ENCODE measurements around the gene MED22.

Gene MED22

GRCh38 chr9:133375724-133376654 lies 28.1 kb upstream of the MED22 start, which contains the start of the genes STKLD1 and SURF4:
Gene STKLD1, plus strand, starts transcription at chr9:133376366. Its CDS starts 108 bp downstream, at chr9:133376474.
Gene SURF4, minus strand, starts transcription at chr9:133376060. Its CDS starts 91 bp downstream, at chr9:133375969.
- peak within 1 kb of the TSS; percentile 99 for H3K27ac ChIP-seq (ENCODE audit: low read depth, low read length, severe bottlenecking)
- no peaks in the 10 kb centered on the region for H3K9me3 ChIP-seq (ENCODE audit: control insufficient read depth, low read length)
- H3K36me3 ChIP-seq (ENCODE audit: control insufficient read depth, insufficient read depth, low read length) = peaks cover 34% of the 10 kb centered on the region
- H3K4me3 ChIP-seq (ENCODE audit: extremely low read depth, insufficient read depth, low read length, poor library complexity, severe bottlenecking) = peak within 1 kb of the TSS; percentile 87
- WGBS, 2 experiments (ENCODE audit: insufficient coverage in 2 of 2) = 2 to 3% methylated on average over 80 to 109 of the region's 120 CpGs
- H3K4me1 ChIP-seq (ENCODE audit: control insufficient read depth, insufficient read depth, low read length, poor library complexity, severe bottlenecking) = peaks cover 7% of the 10 kb centered on the region

DNA sequence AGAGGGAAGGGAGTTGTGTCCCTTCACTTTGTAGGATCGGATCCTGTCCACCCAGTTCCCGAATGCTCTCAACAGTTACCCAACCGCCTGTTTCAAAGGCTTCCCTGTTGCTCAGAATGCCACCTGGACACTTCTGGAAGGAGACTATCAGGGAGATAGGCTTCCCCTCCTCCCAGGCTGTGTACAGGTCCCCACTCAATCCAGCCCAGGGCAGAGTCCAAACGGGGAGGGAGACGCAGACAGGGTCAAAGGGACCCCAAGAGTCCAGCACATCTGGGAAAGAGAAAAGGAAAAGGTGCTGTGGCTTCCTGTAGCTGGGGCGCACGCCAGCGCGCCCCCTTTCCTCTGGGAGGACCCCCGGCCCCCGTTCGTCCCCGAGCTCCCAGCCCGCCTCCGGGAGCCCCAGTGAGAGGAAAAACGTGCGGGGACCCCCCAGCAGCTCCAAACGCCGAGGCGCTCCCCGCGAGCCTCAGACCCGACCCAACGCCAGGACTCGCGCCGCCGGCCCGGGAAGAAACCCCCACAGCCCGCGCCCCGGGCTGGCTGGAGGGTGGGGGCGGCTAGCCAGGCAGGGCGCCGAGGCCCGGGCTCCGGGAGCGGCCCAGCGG lies 27.3 kb upstream of the MED22 start:
- Histone ChIP-seq H3K4me3 (ENCODE audit: extremely low read depth, insufficient read depth, low read length, poor library complexity, severe bottlenecking) (peak overlapping the region; percentile 87), H3K4me1 (ENCODE audit: control insufficient read depth, insufficient read depth, low read length, poor library complexity, severe bottlenecking) (peaks cover 7% of the 10 kb centered on the region), H3K27ac (ENCODE audit: low read depth, low read length, severe bottlenecking) (peak overlapping the region; percentile 99), H3K9me3 (ENCODE audit: control insufficient read depth, low read length) (no peaks in the 10 kb centered on the region), H3K36me3 (ENCODE audit: control insufficient read depth, insufficient read depth, low read length) (peaks cover 42% of the 10 kb centered on the region)
- WGBS, 2 experiments (ENCODE audit: insufficient coverage in 2 of 2) = 0% methylated on average over 25 to 32 of the region's 39 CpGs

- peak overlapping the region; percentile 99 for H3K27ac ChIP-seq (ENCODE audit: low read depth, low read length, severe bottlenecking)
- WGBS, 2 experiments (ENCODE audit: insufficient coverage in 2 of 2) = 31 to 40% methylated on average over 9 to 10 of the region's 12 CpGs
- H3K36me3 ChIP-seq (ENCODE audit: control insufficient read depth, insufficient read depth, low read length) = peaks cover 47% of the 10 kb centered on the region
- peaks cover 7% of the 10 kb centered on the region for H3K4me1 ChIP-seq (ENCODE audit: control insufficient read depth, insufficient read depth, low read length, poor library complexity, severe bottlenecking)
- H3K4me3 ChIP-seq (ENCODE audit: extremely low read depth, insufficient read depth, low read length, poor library complexity, severe bottlenecking) = peak overlapping the region; percentile 87
- no peaks in the 10 kb centered on the region for H3K9me3 ChIP-seq (ENCODE audit: control insufficient read depth, low read length)
Observed at GRCh38 chr9:133374612-133375115, 26.7 kb upstream of the MED22 start.

- H3K4me1 ChIP-seq (ENCODE audit: control insufficient read depth, insufficient read depth, low read length, poor library complexity, severe bottlenecking) = peaks cover 7% of the 10 kb centered on the region
- H3K27ac ChIP-seq (ENCODE audit: low read depth, low read length, severe bottlenecking) = no peak overlapping the region
- no peaks in the 10 kb centered on the region for H3K9me3 ChIP-seq (ENCODE audit: control insufficient read depth, low read length)
- H3K36me3 ChIP-seq (ENCODE audit: control insufficient read depth, insufficient read depth, low read length) = peaks cover 72% of the 10 kb centered on the region
- 93 to 100% methylated on average over 4 to 5 of the region's 7 CpGs for WGBS, 2 experiments (ENCODE audit: insufficient coverage in 2 of 2)
- no peak overlapping the region for H3K4me3 ChIP-seq (ENCODE audit: extremely low read depth, insufficient read depth, low read length, poor library complexity, severe bottlenecking)
Observed at GRCh38 chr9:133372144-133372543, 24.2 kb upstream of the MED22 start.

DNA sequence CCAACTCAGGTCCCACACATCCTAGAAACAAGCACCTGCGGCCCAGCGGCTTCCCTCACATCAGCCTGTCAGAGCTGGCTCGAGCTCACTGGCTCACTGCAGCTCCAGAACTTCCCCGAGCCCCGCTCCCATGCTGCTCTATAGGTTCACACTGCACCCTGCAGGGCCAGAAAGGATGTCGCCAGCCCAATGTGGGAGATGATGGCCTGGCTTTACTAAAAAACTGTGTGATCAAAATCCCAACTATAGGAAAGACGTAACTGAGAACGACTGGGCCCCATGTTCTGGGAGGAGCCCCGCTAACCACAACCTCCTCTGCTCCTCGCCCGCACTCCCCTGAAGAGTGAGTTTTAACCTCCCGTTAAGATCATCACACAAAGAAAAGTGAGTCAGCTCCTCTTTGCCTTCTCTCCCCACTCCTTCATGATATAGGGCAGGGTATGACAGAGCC lies 23.4 kb upstream of the MED22 start:
- H3K4me1 ChIP-seq (ENCODE audit: control insufficient read depth, insufficient read depth, low read length, poor library complexity, severe bottlenecking) = peaks cover 7% of the 10 kb centered on the region
- 87 to 93% methylated on average over 11 to 12 of the region's 12 CpGs for WGBS, 2 experiments (ENCODE audit: insufficient coverage in 2 of 2)
- H3K4me3 ChIP-seq (ENCODE audit: extremely low read depth, insufficient read depth, low read length, poor library complexity, severe bottlenecking) = no peak overlapping the region
- no peaks in the 10 kb centered on the region for H3K9me3 ChIP-seq (ENCODE audit: control insufficient read depth, low read length)
- H3K36me3 ChIP-seq (ENCODE audit: control insufficient read depth, insufficient read depth, low read length) = peaks cover 79% of the 10 kb centered on the region
- no peak overlapping the region for H3K27ac ChIP-seq (ENCODE audit: low read depth, low read length, severe bottlenecking)

DNA sequence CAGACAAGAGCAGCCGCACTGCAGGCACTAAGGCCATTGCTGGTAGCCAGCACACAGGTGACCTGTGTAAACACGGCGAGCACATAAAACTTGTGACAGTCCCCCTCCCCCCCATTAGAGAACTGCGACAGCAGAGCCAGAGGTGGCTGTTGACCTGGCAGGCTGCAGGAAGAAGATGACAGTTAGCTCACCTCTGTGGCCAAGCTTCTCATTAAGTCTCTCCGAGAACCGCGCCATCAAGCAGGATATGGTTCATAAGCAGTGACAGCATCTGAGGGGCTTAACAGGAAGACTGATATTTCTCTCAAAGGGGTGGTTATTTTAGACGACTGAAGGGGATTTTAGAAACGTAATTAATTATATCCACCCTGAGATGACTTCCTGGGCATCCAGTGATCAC lies 22.8 kb upstream of the MED22 start:
- H3K9me3 ChIP-seq (ENCODE audit: control insufficient read depth, low read length) = no peaks in the 10 kb centered on the region
- H3K4me1 ChIP-seq (ENCODE audit: control insufficient read depth, insufficient read depth, low read length, poor library complexity, severe bottlenecking) = peaks cover 7% of the 10 kb centered on the region
- peaks cover 85% of the 10 kb centered on the region for H3K36me3 ChIP-seq (ENCODE audit: control insufficient read depth, insufficient read depth, low read length)
- H3K4me3 ChIP-seq (ENCODE audit: extremely low read depth, insufficient read depth, low read length, poor library complexity, severe bottlenecking) = no peak overlapping the region
- 92 to 96% methylated on average over 4 of the region's 9 CpGs for WGBS, 2 experiments (ENCODE audit: insufficient coverage in 2 of 2)
- H3K27ac ChIP-seq (ENCODE audit: low read depth, low read length, severe bottlenecking) = no peak overlapping the region

- 92 to 99% methylated on average over 7 of the region's 7 CpGs for WGBS, 2 experiments (ENCODE audit: insufficient coverage in 2 of 2)
- H3K36me3 ChIP-seq (ENCODE audit: control insufficient read depth, insufficient read depth, low read length) = peaks cover 93% of the 10 kb centered on the region
- H3K4me1 ChIP-seq (ENCODE audit: control insufficient read depth, insufficient read depth, low read length, poor library complexity, severe bottlenecking) = peaks cover 7% of the 10 kb centered on the region
- H3K27ac ChIP-seq (ENCODE audit: low read depth, low read length, severe bottlenecking) = no peak overlapping the region
- H3K9me3 ChIP-seq (ENCODE audit: control insufficient read depth, low read length) = no peaks in the 10 kb centered on the region
- no peak overlapping the region for H3K4me3 ChIP-seq (ENCODE audit: extremely low read depth, insufficient read depth, low read length, poor library complexity, severe bottlenecking)
Observed at GRCh38 chr9:133369933-133370332, 22.0 kb upstream of the MED22 start.

DNA sequence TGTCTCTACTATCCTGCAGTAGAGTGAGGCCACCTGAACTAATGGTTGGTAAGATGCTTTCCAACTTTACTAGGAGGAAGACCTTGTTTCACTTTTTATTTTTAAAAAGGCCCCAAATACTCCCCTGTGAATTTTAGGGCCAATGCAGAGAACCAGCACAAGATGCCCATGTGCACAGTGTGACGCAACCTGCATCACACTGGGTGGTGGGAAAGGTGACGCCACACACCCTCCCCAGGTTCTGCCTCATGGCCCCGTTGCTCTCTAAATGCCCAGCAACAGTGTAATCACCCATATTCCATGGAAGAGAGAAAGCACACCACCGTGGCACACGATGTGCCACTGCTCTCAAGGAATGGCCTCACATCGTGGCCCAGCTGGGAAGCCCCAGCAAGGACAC lies 21.5 kb upstream of the MED22 start:
- Histone ChIP-seq H3K9me3 (ENCODE audit: control insufficient read depth, low read length) (no peaks in the 10 kb centered on the region), H3K4me3 (ENCODE audit: extremely low read depth, insufficient read depth, low read length, poor library complexity, severe bottlenecking) (no peak overlapping the region), H3K27ac (ENCODE audit: low read depth, low read length, severe bottlenecking) (no peak overlapping the region), H3K4me1 (ENCODE audit: control insufficient read depth, insufficient read depth, low read length, poor library complexity, severe bottlenecking) (peaks cover 7% of the 10 kb centered on the region), H3K36me3 (ENCODE audit: control insufficient read depth, insufficient read depth, low read length) (peaks cover 98% of the 10 kb centered on the region)
- whole genome bisulfite sequencing, 2 experiments (ENCODE audit: insufficient coverage in 2 of 2) = 86 to 87% methylated on average over 1 to 6 of the region's 6 CpGs

DNA sequence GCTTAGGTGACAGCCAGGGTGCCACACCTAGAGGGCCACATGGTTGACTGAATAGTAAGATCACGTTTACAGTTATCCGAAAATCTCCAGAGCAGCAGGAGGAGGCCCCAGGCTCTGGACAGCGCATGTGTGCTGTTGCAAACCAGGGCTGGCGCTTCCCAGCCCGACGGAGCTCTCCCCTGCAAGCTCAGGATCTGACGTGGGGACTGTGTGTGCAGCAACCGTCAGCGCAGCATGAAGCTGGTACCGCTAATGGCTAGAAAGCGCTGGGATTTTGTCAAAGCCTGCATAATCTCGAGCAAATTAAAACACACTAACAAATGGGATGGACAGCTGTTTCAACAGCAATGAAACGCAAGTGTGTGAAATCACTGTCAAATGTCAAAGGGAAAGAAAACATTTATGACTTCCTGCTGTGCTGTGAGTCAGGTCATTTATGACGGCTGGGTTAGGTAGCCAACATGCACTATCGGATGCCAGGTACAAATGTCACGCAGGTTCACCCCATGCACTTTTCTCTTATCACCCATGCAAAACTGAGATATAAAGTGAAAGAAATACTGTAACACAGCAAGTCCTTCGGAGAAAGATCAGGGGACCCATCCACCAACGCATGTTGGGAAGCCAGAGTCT lies 20.4 kb upstream of the MED22 start:
- H3K9me3 ChIP-seq (ENCODE audit: control insufficient read depth, low read length) = no peaks in the 10 kb centered on the region
- H3K4me3 ChIP-seq (ENCODE audit: extremely low read depth, insufficient read depth, low read length, poor library complexity, severe bottlenecking) = no peak overlapping the region
- no peak overlapping the region for H3K27ac ChIP-seq (ENCODE audit: low read depth, low read length, severe bottlenecking)
- WGBS, 2 experiments (ENCODE audit: insufficient coverage in 2 of 2) = 96 to 97% methylated on average over 14 to 15 of the region's 18 CpGs
- H3K36me3 ChIP-seq (ENCODE audit: control insufficient read depth, insufficient read depth, low read length) = peaks cover 98% of the 10 kb centered on the region
- H3K4me1 ChIP-seq (ENCODE audit: control insufficient read depth, insufficient read depth, low read length, poor library complexity, severe bottlenecking) = peaks cover 7% of the 10 kb centered on the region

GRCh38 chr9:133367778-133368177 lies 19.8 kb upstream of the MED22 start:
- Histone ChIP-seq H3K36me3 (ENCODE audit: control insufficient read depth, insufficient read depth, low read length) (peaks cover 98% of the 10 kb centered on the region), H3K4me3 (ENCODE audit: extremely low read depth, insufficient read depth, low read length, poor library complexity, severe bottlenecking) (no peak overlapping the region), H3K4me1 (ENCODE audit: control insufficient read depth, insufficient read depth, low read length, poor library complexity, severe bottlenecking) (peaks cover 7% of the 10 kb centered on the region), H3K27ac (ENCODE audit: low read depth, low read length, severe bottlenecking) (no peak overlapping the region), H3K9me3 (ENCODE audit: control insufficient read depth, low read length) (no peaks in the 10 kb centered on the region)
- WGBS, 2 experiments (ENCODE audit: insufficient coverage in 2 of 2) = 91 to 97% methylated on average over 9 to 10 of the region's 10 CpGs

All from mesodermal cell (in vitro differentiated cells).